Activated CD8-positive, alpha-beta memory T cell treated with anti-CD3 and anti-CD28 coated beads for 4 hours (primary cell): Measurements from ENCODE around the gene EHD2.
A peak's percentile ranks its signal among the peaks of the same experiment; 100 is the strongest.

Experiments
- DNase-seq, 2 donors: peaks; one replicate each; pipeline ENCODE4 v3.0.0-alpha.2; 2020; ENCODE audit warnings: low read depth in 2 of 2

Gene EHD2

GRCh38 chr19:47691090-47691489, 22.1 kb upstream of the EHD2 start:
- no peak for DNase-seq

- DNase-seq: no peak
Observed at GRCh38 chr19:47691782-47692181, 21.4 kb upstream of the EHD2 start.

GRCh38 chr19:47693489-47693888, 19.7 kb upstream of the EHD2 start:
- DNase-seq: no peak

- DNase-seq: no peak
Observed at GRCh38 chr19:47693903-47694302, 19.3 kb upstream of the EHD2 start.

- no peak for DNase-seq
Observed at GRCh38 chr19:47694466-47695273, 18.6 kb upstream of the EHD2 start.

GRCh38 chr19:47695533-47696262, 17.5 kb upstream of the EHD2 start:
- no peak for DNase-seq

GRCh38 chr19:47696635-47697034, 16.6 kb upstream of the EHD2 start:
- no peak for DNase-seq

- peak in 1 of 2 donors; percentile 16 for DNase-seq
Observed at GRCh38 chr19:47697863-47698609, 15.2 kb upstream of the EHD2 start.

- no peak for DNase-seq
Observed at GRCh38 chr19:47698631-47699359, 14.4 kb upstream of the EHD2 start.

- DNase-seq: no peak
Observed at GRCh38 chr19:47699360-47699917, 13.8 kb upstream of the EHD2 start.

GRCh38 chr19:47700934-47701716, 12.1 kb upstream of the EHD2 start:
- DNase-seq: no peak

- no peak for DNase-seq
Observed at GRCh38 chr19:47701717-47702552, 11.3 kb upstream of the EHD2 start.

GRCh38 chr19:47702671-47703070, 10.6 kb upstream of the EHD2 start:
- no peak for DNase-seq

GRCh38 chr19:47703301-47703700, 9.9 kb upstream of the EHD2 start:
- DNase-seq: no peak

GRCh38 chr19:47704024-47704423, 9.2 kb upstream of the EHD2 start:
- no peak for DNase-seq

- DNase-seq: no peak
Observed at GRCh38 chr19:47704656-47705055, 8.6 kb upstream of the EHD2 start.

GRCh38 chr19:47707135-47707925, 5.9 kb upstream of the EHD2 start:
- DNase-seq: peak; percentile 42 to 49

- no peak for DNase-seq
Observed at GRCh38 chr19:47711652-47712242, 1.5 kb upstream of the EHD2 start.

GRCh38 chr19:47714339-47714738, 1.1 kb downstream of the EHD2 start:
- DNase-seq: no peak
